ENCODE results near the gene SHPK. TPM values are rescaled to one million over a fixed set of nuclear protein-coding genes. Genes with fewer than 3 reads are reported as not detected.

SHPK gene
- total RNA-seq, 1 donor from 2014 or later = 7.8 TPM

GRCh38 chr17:3647251-3647650, 11.2 kb upstream of the SHPK start:
- Histone ChIP-seq H4K20me1 (ENCODE audit: insufficient read depth, low read length) (peaks cover 9% of the 10 kb centered on the region), H3K79me2 (ENCODE audit: insufficient read depth, low read length) (no peaks in the 10 kb centered on the region), H3K27ac (ENCODE audit: low read depth, low read length) (no peak overlapping the region), H3K4me2 (ENCODE audit: low read length) (no peak overlapping the region), H3K4me3 (ENCODE audit: insufficient read depth, low read depth, low read length) (no peak overlapping the region), H3K9me3 (ENCODE audit: insufficient read depth, low read depth, low read length) (no peaks in the 10 kb centered on the region), H3K4me1 (ENCODE audit: insufficient read depth, low read length) (no peaks in the 10 kb centered on the region), H3K27me3 (ENCODE audit: insufficient read depth, low read length) (no peaks in the 10 kb centered on the region), H3K9ac (ENCODE audit: low read length) (no peak overlapping the region), H3K36me3 (ENCODE audit: insufficient read depth, low read length) (peaks cover 13% of the 10 kb centered on the region), H2AFZ (ENCODE audit: low read depth, low read length) (no peak overlapping the region)
- no peaks in the 10 kb centered on the region for H3K9me3 Mint-ChIP-seq (ENCODE audit: unreplicated experiment)
- DNase-seq (ENCODE audit: low read depth) (no peak), FAIRE-seq (no peak)
- no peak overlapping the region for H3K4me3 Mint-ChIP-seq (ENCODE audit: unreplicated experiment)
- TF ChIP-seq CTCF (IDR thresholded peaks at IDR 0.05; ENCODE audit: insufficient read depth, low read depth, low read length) (no peak), EZH2 (IDR thresholded peaks at IDR 0.05; ENCODE audit: insufficient read depth, low read length) (no peak)
- H3K27ac Mint-ChIP-seq (ENCODE audit: unreplicated experiment) = no peak overlapping the region
- no peaks in the 10 kb centered on the region for H3K27me3 Mint-ChIP-seq (ENCODE audit: low read depth, unreplicated experiment)
- peaks cover 5% of the 10 kb centered on the region for H3K4me1 Mint-ChIP-seq (ENCODE audit: low read depth, unreplicated experiment)
- H3K36me3 Mint-ChIP-seq (ENCODE audit: low read depth, unreplicated experiment) = peaks cover 21% of the 10 kb centered on the region

GRCh38 chr17:3645310-3645709, 9.3 kb upstream of the SHPK start:
- DNase-seq (ENCODE audit: low read depth) (no peak), FAIRE-seq (no peak)
- Histone ChIP-seq H3K27me3 (ENCODE audit: insufficient read depth, low read length) (no peaks in the 10 kb centered on the region), H3K27ac (ENCODE audit: low read depth, low read length) (no peak overlapping the region), H3K36me3 (ENCODE audit: insufficient read depth, low read length) (peaks cover 13% of the 10 kb centered on the region), H3K4me1 (ENCODE audit: insufficient read depth, low read length) (no peaks in the 10 kb centered on the region), H4K20me1 (ENCODE audit: insufficient read depth, low read length) (peaks cover 9% of the 10 kb centered on the region), H3K9me3 (ENCODE audit: insufficient read depth, low read depth, low read length) (no peaks in the 10 kb centered on the region), H3K79me2 (ENCODE audit: insufficient read depth, low read length) (no peaks in the 10 kb centered on the region), H3K4me2 (ENCODE audit: low read length) (no peak overlapping the region), H3K9ac (ENCODE audit: low read length) (no peak overlapping the region), H3K4me3 (ENCODE audit: insufficient read depth, low read depth, low read length) (no peak overlapping the region), H2AFZ (ENCODE audit: low read depth, low read length) (no peak overlapping the region)
- Mint-ChIP-seq H3K9me3 (ENCODE audit: unreplicated experiment) (no peaks in the 10 kb centered on the region), H3K4me1 (ENCODE audit: low read depth, unreplicated experiment) (peaks cover 8% of the 10 kb centered on the region), H3K4me3 (ENCODE audit: unreplicated experiment) (no peak overlapping the region), H3K27me3 (ENCODE audit: low read depth, unreplicated experiment) (no peaks in the 10 kb centered on the region), H3K36me3 (ENCODE audit: low read depth, unreplicated experiment) (peaks cover 18% of the 10 kb centered on the region), H3K27ac (ENCODE audit: unreplicated experiment) (no peak overlapping the region)
- TF ChIP-seq CTCF (IDR thresholded peaks at IDR 0.05; ENCODE audit: insufficient read depth, low read depth, low read length) (no peak), EZH2 (IDR thresholded peaks at IDR 0.05; ENCODE audit: insufficient read depth, low read length) (no peak)

- no peaks in the 10 kb centered on the region for H3K79me2 ChIP-seq (ENCODE audit: insufficient read depth, low read length)
- H3K36me3 Mint-ChIP-seq (ENCODE audit: low read depth, unreplicated experiment) = peaks cover 16% of the 10 kb centered on the region
- no peaks in the 10 kb centered on the region for H3K9me3 Mint-ChIP-seq (ENCODE audit: unreplicated experiment)
- DNase-seq (ENCODE audit: low read depth) (no peak), FAIRE-seq (no peak)
- no peaks in the 10 kb centered on the region for H3K27me3 Mint-ChIP-seq (ENCODE audit: low read depth, unreplicated experiment)
- no peak for TF ChIP-seq EZH2 (IDR thresholded peaks at IDR 0.05; ENCODE audit: insufficient read depth, low read length)
- TF ChIP-seq CTCF (IDR thresholded peaks at IDR 0.05; ENCODE audit: insufficient read depth, low read depth, low read length) = no peak
- H3K4me3 ChIP-seq (ENCODE audit: insufficient read depth, low read depth, low read length) = no peak overlapping the region
- peaks cover 5% of the 10 kb centered on the region for H3K36me3 ChIP-seq (ENCODE audit: insufficient read depth, low read length)
- no peaks in the 10 kb centered on the region for H3K9me3 ChIP-seq (ENCODE audit: insufficient read depth, low read depth, low read length)
- no peak overlapping the region for H3K27ac Mint-ChIP-seq (ENCODE audit: unreplicated experiment)
- H3K4me1 Mint-ChIP-seq (ENCODE audit: low read depth, unreplicated experiment) = peaks cover 15% of the 10 kb centered on the region
- H3K27me3 ChIP-seq (ENCODE audit: insufficient read depth, low read length) = no peaks in the 10 kb centered on the region
- no peak overlapping the region for H2AFZ ChIP-seq (ENCODE audit: low read depth, low read length)
- H3K27ac ChIP-seq (ENCODE audit: low read depth, low read length) = no peak overlapping the region
- H4K20me1 ChIP-seq (ENCODE audit: insufficient read depth, low read length) = peaks cover 9% of the 10 kb centered on the region
- H3K4me1 ChIP-seq (ENCODE audit: insufficient read depth, low read length) = no peaks in the 10 kb centered on the region
- H3K9ac ChIP-seq (ENCODE audit: low read length) = no peak overlapping the region
- H3K4me3 Mint-ChIP-seq (ENCODE audit: unreplicated experiment) = no peak overlapping the region
- H3K4me2 ChIP-seq (ENCODE audit: low read length) = no peak overlapping the region
Measured at GRCh38 chr17:3643889-3644349, 7.9 kb upstream of the SHPK start.

All from astrocyte (in vitro differentiated cells and primary cell).